SKM-1 treated with dmso at 0.1 percent for 144 hours (cell line): Measurements from ENCODE around the gene TRIM4.
"Not testable (repeated sequence)": the region's sequence is repeated elsewhere in the genome, so short reads cannot be mapped to it uniquely, and the experiment has no call there.

Experiments used
- DNase-seq: peaks from one replicate; lab custom pipeline; 2025; ENCODE audit not compliant: unreplicated experiment; lab: John Stamatoyannopoulos, UW

The TRIM4 gene

GRCh38 chr7:99923200-99923599 lies 3.9 kb upstream of the TRIM4 start:
- no peak for DNase-seq

GRCh38 chr7:99920149-99920548 lies 819 bp upstream of the TRIM4 start:
- DNase-seq: no peak

GRCh38 chr7:99919814-99920112 lies 433 bp upstream of the TRIM4 start:
- no peak for DNase-seq

GRCh38 chr7:99910976-99911375 lies 8.4 kb downstream of the TRIM4 start:
- DNase-seq: no peak

- DNase-seq: no peak
These were observed 17.7 kb downstream of the TRIM4 start for GRCh38 chr7:99901581-99901980.

GRCh38 chr7:99899830-99900519 lies 19.4 kb downstream of the TRIM4 start:
- DNase-seq: no peak

GRCh38 chr7:99898836-99899235 lies 20.5 kb downstream of the TRIM4 start:
- no peak for DNase-seq

- DNase-seq: no peak
These were observed 21.3 kb downstream of the TRIM4 start for GRCh38 chr7:99898023-99898357.

GRCh38 chr7:99897322-99898022 lies 21.9 kb downstream of the TRIM4 start:
- DNase-seq: no peak

- no peak for DNase-seq
These were observed 24.6 kb downstream of the TRIM4 start for GRCh38 chr7:99894738-99895137.

GRCh38 chr7:99893280-99893679 lies 26.1 kb downstream of the TRIM4 start:
- no peak for DNase-seq

GRCh38 chr7:99890348-99890747 lies 29.0 kb downstream of the TRIM4 start:
- DNase-seq: not testable (repeated sequence)

GRCh38 chr7:99888366-99888765 lies 31.0 kb downstream of the TRIM4 start:
- DNase-seq: not testable (repeated sequence)

GRCh38 chr7:99881370-99881769 lies 38.0 kb downstream of the TRIM4 start:
- no peak for DNase-seq

- no peak for DNase-seq
These were observed 42.4 kb downstream of the TRIM4 start, which contains the start of gene OR2AE1 for GRCh38 chr7:99876933-99877332. OR2AE1 (minus strand) TSS chr7:99877033; CDS start chr7:99877033, 0 bp downstream.

GRCh38 chr7:99876491-99876890 lies 42.8 kb downstream of the TRIM4 start:
- no peak for DNase-seq

GRCh38 chr7:99868246-99868645 lies 51.1 kb downstream of the TRIM4 start:
- no peak for DNase-seq

GRCh38 chr7:99867477-99867876 lies 51.9 kb downstream of the TRIM4 start:
- not testable (repeated sequence) for DNase-seq

- no peak for DNase-seq
These were observed 55.4 kb downstream of the TRIM4 start for GRCh38 chr7:99863847-99864440.

GRCh38 chr7:99860281-99861127 lies 58.8 kb downstream of the TRIM4 start:
- DNase-seq: no peak

- DNase-seq: no peak
These were observed 64.1 kb downstream of the TRIM4 start for GRCh38 chr7:99855236-99855635.
